ENCODE data around the gene PGBD5. TPM values are rescaled to one million over a fixed set of nuclear protein-coding genes. Genes with fewer than 3 reads are reported as not detected.
"Not testable (repeated sequence)": the region's sequence is repeated elsewhere in the genome, so short reads cannot be mapped to it uniquely, and the experiment has no call there.

Gene PGBD5
- total and polyA plus RNA-seq, 4 donors = 0.54 to 3.0 (median 1.8) TPM

- TF ChIP-seq CTCF (IDR thresholded peaks at IDR 0.05; ENCODE audit: control extremely low read depth, extremely low read depth) = no peak
- no peak for ATAC-seq (ENCODE audit: insufficient read depth, low FRiP score)
- DNase-seq = no peak
- Histone ChIP-seq H3K4me3 (no peak overlapping the region), H3K4me1 (ENCODE audit: control insufficient read depth in 5 of 5, insufficient read depth in 5 of 5, low read length in 5 of 5) (no peaks in the 10 kb centered on the region), H3K9ac (ENCODE audit: insufficient read depth in 1 of 2, low read length in 2 of 2) (no peak overlapping the region), H3K36me3 (ENCODE audit: control insufficient read depth in 4 of 4, insufficient read depth in 4 of 4, low read length in 4 of 4) (no peaks in the 10 kb centered on the region), H3K27me3 (ENCODE audit: control insufficient read depth in 3 of 3, insufficient read depth in 3 of 3, low read length in 2 of 3) (peaks cover 0 to 3% (median 0%) of the 10 kb centered on the region in 3 donors), H3K9me3 (ENCODE audit: control insufficient read depth in 4 of 4, insufficient read depth in 3 of 4, low read length in 3 of 4) (no peaks in the 10 kb centered on the region), H3K27ac (ENCODE audit: low read depth in 1 of 2, low read length in 1 of 2) (no peak overlapping the region)
- WGBS, 2 donors = 88 to 93% methylated on average over 6 of the region's 6 CpGs
These were observed 13.1 kb downstream of the PGBD5 start for GRCh38 chr1:230413061-230413460.

GRCh38 chr1:230408971-230409370 lies 17.2 kb downstream of the PGBD5 start:
- WGBS, 2 donors = 71 to 75% methylated on average over 2 of the region's 2 CpGs
- no peak for ATAC-seq (ENCODE audit: insufficient read depth, low FRiP score)

GRCh38 chr1:230407351-230407750 lies 18.8 kb downstream of the PGBD5 start:
- no peaks in the 10 kb centered on the region for H3K36me3 ChIP-seq (ENCODE audit: control insufficient read depth in 4 of 4, insufficient read depth in 4 of 4, low read length in 4 of 4)
- WGBS, 2 donors = 83 to 92% methylated on average over 2 of the region's 2 CpGs
- no peak for ATAC-seq (ENCODE audit: insufficient read depth, low FRiP score)
- H3K9ac ChIP-seq (ENCODE audit: insufficient read depth in 1 of 2, low read length in 2 of 2) = no peak overlapping the region
- TF ChIP-seq CTCF (IDR thresholded peaks at IDR 0.05; ENCODE audit: control extremely low read depth, extremely low read depth) = no peak
- H3K9me3 ChIP-seq (ENCODE audit: control insufficient read depth in 4 of 4, insufficient read depth in 3 of 4, low read length in 3 of 4) = no peaks in the 10 kb centered on the region
- no peaks in the 10 kb centered on the region for H3K27me3 ChIP-seq (ENCODE audit: control insufficient read depth in 3 of 3, insufficient read depth in 3 of 3, low read length in 2 of 3)
- no peak overlapping the region for H3K27ac ChIP-seq (ENCODE audit: low read depth in 1 of 2, low read length in 1 of 2)
- H3K4me1 ChIP-seq (ENCODE audit: control insufficient read depth in 5 of 5, insufficient read depth in 5 of 5, low read length in 5 of 5) = peaks cover 0 to under 1% (median 0%) of the 10 kb centered on the region in 5 donors
- peak in 2 of 3 donors; percentile 50 to 63 for DNase-seq
- no peak overlapping the region for H3K4me3 ChIP-seq

More at GRCh38 chr1:230408971-230409370, 17.2 kb downstream of the PGBD5 start:
- no peak overlapping the region for H3K4me3 ChIP-seq
- H3K36me3 ChIP-seq (ENCODE audit: control insufficient read depth in 4 of 4, insufficient read depth in 4 of 4, low read length in 4 of 4) = no peaks in the 10 kb centered on the region
- no peaks in the 10 kb centered on the region for H3K4me1 ChIP-seq (ENCODE audit: control insufficient read depth in 5 of 5, insufficient read depth in 5 of 5, low read length in 5 of 5)
- DNase-seq = no peak
- no peak for TF ChIP-seq CTCF (IDR thresholded peaks at IDR 0.05; ENCODE audit: control extremely low read depth, extremely low read depth)
- no peak overlapping the region for H3K27ac ChIP-seq (ENCODE audit: low read depth in 1 of 2, low read length in 1 of 2)
- H3K9ac ChIP-seq (ENCODE audit: insufficient read depth in 1 of 2, low read length in 2 of 2) = no peak overlapping the region
- H3K27me3 ChIP-seq (ENCODE audit: control insufficient read depth in 3 of 3, insufficient read depth in 3 of 3, low read length in 2 of 3) = no peaks in the 10 kb centered on the region
- H3K9me3 ChIP-seq (ENCODE audit: control insufficient read depth in 4 of 4, insufficient read depth in 3 of 4, low read length in 3 of 4) = no peaks in the 10 kb centered on the region

- not testable (repeated sequence) for H3K36me3 ChIP-seq (ENCODE audit: control insufficient read depth in 4 of 4, insufficient read depth in 4 of 4, low read length in 4 of 4); H3K9me3 ChIP-seq (ENCODE audit: control insufficient read depth in 4 of 4, insufficient read depth in 3 of 4, low read length in 3 of 4); H3K4me3 ChIP-seq; H3K27me3 ChIP-seq (ENCODE audit: control insufficient read depth in 3 of 3, insufficient read depth in 3 of 3, low read length in 2 of 3); H3K27ac ChIP-seq (ENCODE audit: low read depth in 1 of 2, low read length in 1 of 2); H3K9ac ChIP-seq (ENCODE audit: insufficient read depth in 1 of 2, low read length in 2 of 2); ATAC-seq (ENCODE audit: insufficient read depth, low FRiP score); H3K4me1 ChIP-seq (ENCODE audit: control insufficient read depth in 5 of 5, insufficient read depth in 5 of 5, low read length in 5 of 5); DNase-seq
- 84 to 85% methylated on average over 11 of the region's 11 CpGs for WGBS, 2 donors
These were observed 19.4 kb downstream of the PGBD5 start for GRCh38 chr1:230406727-230407126.
